T-cell (primary cell): ENCODE measurements around the gene SUSD1. TPM values are rescaled to one million over a fixed set of nuclear protein-coding genes. Genes with fewer than 3 reads are reported as not detected.

Source experiments
- ATAC-seq, 4 experiments: fragments of 200-7000 bp in 3 of 4; fragments of 150-1000 bp in 1 of 4; cut with Tn5 transposase; replicated peaks in 1 of 4; 1 replicate in 3 of 4; 2 replicates in 1 of 4; pipeline ENCODE4 v1.10.0; 2021; ENCODE audit warnings: moderate library complexity in 3 of 4, mild to moderate bottlenecking in 2 of 4, moderate number of reproducible peaks in 1 of 4
- CTCF ChIA-PET, 2 donors: fragments of 300-600 bp; sonication (Branson Sonifier 250); formaldehyde crosslinking; loops; one replicate each; lab custom pipeline; 2022; ENCODE audit warnings: antibody characterized with exemption in 2 of 2; lab: Charles Lee
- POLR2A ChIA-PET, 2 donors: fragments of 300-600 bp; sonication (Branson Sonifier 250); formaldehyde crosslinking; loops; one replicate each; lab custom pipeline; 2022; ENCODE audit warnings: antibody characterized with exemption in 2 of 2; lab: Charles Lee
- DNase-seq, 35 experiments: peaks; one replicate each; pipeline versions ENCODE4 v3.0.0 to v3.0.0-alpha.2; 2013 to 2023
- H3K27ac ChIP-seq: one replicate; pipeline ENCODE4 v1.5.1; 2013; ENCODE audit warnings: low read length
- H3K27me3 ChIP-seq, 2 experiments: replicated peaks in 1 of 2; 1 replicate in 1 of 2; 2 replicates in 1 of 2; pipeline versions ENCODE4 v1.6.1 to v1.7.0; 2013; ENCODE audit warnings: low read length in 1 of 2, mixed read lengths in 1 of 2; ENCODE audit not compliant: control insufficient read depth in 2 of 2, insufficient read depth in 2 of 2; ENCODE audit errors: extremely low read depth in 1 of 2
- H3K36me3 ChIP-seq, 2 donors: 1 replicate in 1 of 2; 2 replicates in 1 of 2; pipeline versions ENCODE4 v1.6.1 to v1.7.0; 2013; ENCODE audit warnings: low read length in 1 of 2; ENCODE audit not compliant: control insufficient read depth in 2 of 2, insufficient read depth in 1 of 2; ENCODE audit errors: extremely low read depth in 1 of 2
- H3K4me1 ChIP-seq, 2 experiments: 1 replicate in 1 of 2; 2 replicates in 1 of 2; pipeline versions ENCODE4 v1.6.1 to v1.7.0; 2013; ENCODE audit warnings: low read length in 2 of 2, mixed read lengths in 1 of 2; ENCODE audit not compliant: insufficient read depth in 2 of 2, control insufficient read depth in 1 of 2; ENCODE audit errors: extremely low read depth in 1 of 2
- H3K4me3 ChIP-seq, 2 donors: 1 replicate in 1 of 2; 2 replicates in 1 of 2; pipeline versions ENCODE4 v1.5.1 to v1.7.0; 2013; ENCODE audit warnings: mild to moderate bottlenecking in 2 of 2, low read length in 1 of 2, moderate library complexity in 1 of 2; ENCODE audit not compliant: control insufficient read depth in 1 of 2; ENCODE audit errors: extremely low read depth in 1 of 2
- H3K9me3 ChIP-seq: 2 replicates; pipeline ENCODE4 v1.7.0; 2013
- H3K27ac Mint-ChIP-seq, 2 donors: one replicate each; pipeline ENCODE4 v1.8.0; 2020 to 2021; ENCODE audit warnings: mild to moderate bottlenecking in 2 of 2, mixed read lengths in 2 of 2
- H3K27me3 Mint-ChIP-seq, 2 donors: one replicate each; pipeline ENCODE4 v1.8.0; 2021 to 2022; ENCODE audit warnings: mixed read lengths in 2 of 2
- H3K36me3 Mint-ChIP-seq: one replicate; pipeline ENCODE4 v1.8.0; 2021; ENCODE audit warnings: mixed read lengths
- H3K4me1 Mint-ChIP-seq, 3 donors: one replicate each; pipeline ENCODE4 v1.8.0; 2020 to 2022; ENCODE audit warnings: mixed read lengths in 3 of 3, mild to moderate bottlenecking in 1 of 3
- H3K4me3 Mint-ChIP-seq, 3 donors: one replicate each; pipeline ENCODE4 v1.8.0; 2020 to 2022; ENCODE audit warnings: mild to moderate bottlenecking in 3 of 3, mixed read lengths in 3 of 3, moderate library complexity in 3 of 3
- H3K9me3 Mint-ChIP-seq, 3 donors: one replicate each; pipeline ENCODE4 v1.8.0; 2020 to 2022; ENCODE audit warnings: mixed read lengths in 3 of 3
- WGBS: methylation state at CpG from one replicate; pipeline ENCODE4 v1.1.5; 2013; ENCODE audit warnings: missing lambda C conversion rate; ENCODE audit not compliant: insufficient coverage; 5-methylcytosine and 5-hydroxymethylcytosine counted together
- total RNA-seq, 35 experiments: library from RNA in 6 of 35; stranded (reverse) in 6 of 35; fragments of 120-200 nt in 1 of 35; gene quantifications; one replicate each; pipeline versions ENCODE4 v1.2.1 to v1.2.4 and lab custom pipeline; 2013 to 2026

SUSD1 gene
- total RNA-seq, 5 donors from 2014 or later (not counting 1 experiment from before 2014, with no cell fraction given), result 5.6 to 17.5 (median 7.9) TPM

GRCh38 chr9:112049811-112050516 is 125.1 kb downstream of the SUSD1 start:
- Mint-ChIP-seq H3K4me3 (no peak overlapping the region), H3K4me1 (peaks cover 8 to 10% (median 9%) of the 10 kb centered on the region in 3 donors)
- POLR2A ChIA-PET, result interaction anchor here in 1 of 2 donors (0.6 kb wide), 1 partner anchor 680 kb away, joined by 3 read pairs; no protein-coding TSS in a partner anchor

DNA sequence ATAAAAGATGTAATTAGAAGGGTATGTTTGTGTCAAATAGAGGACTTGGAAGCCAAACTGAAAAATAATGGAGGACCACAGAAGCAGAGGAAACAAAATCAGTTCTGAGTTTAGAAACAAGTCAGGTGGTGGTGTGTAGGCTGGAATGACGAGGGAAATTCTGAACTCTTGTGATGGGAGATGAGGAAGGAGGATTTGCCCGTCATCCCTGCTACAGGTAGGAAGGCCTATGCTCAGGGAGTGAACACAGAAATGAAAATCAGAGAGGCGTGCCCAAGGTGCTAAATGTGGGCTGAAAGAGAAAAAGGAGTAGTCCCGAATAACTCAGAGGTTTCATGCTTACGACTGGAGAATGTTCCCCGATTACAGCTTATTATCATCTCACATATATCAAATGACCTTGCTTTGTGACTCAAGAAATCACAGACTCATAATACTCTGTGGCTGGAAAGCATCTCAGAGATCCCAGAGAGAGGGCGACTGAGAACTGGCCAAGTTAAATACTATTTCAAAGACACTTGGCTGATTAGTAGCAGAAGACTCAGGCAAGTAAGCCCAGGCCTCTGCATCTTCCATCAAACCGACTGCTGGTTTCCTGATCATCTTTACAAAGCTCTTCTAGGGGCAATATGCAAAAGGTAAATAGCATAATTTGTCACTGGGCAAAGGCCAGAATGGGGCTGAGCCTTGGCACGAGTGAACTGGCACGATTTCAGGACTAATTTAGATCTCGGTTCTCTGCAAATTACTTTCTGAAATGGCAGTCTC is 126.0 kb downstream of the SUSD1 start:
- H3K4me1 Mint-ChIP-seq, result peaks cover 8 to 10% (median 9%) of the 10 kb centered on the region in 3 donors
- Histone ChIP-seq H3K36me3 (peaks cover 0 to 3% of the 10 kb centered on the region in 2 donors), H3K4me1 (no peaks in the 10 kb centered on the region), H3K27ac (no peak overlapping the region), H3K27me3 (no peaks in the 10 kb centered on the region), H3K9me3 (no peaks in the 10 kb centered on the region), H3K4me3 (no peak overlapping the region)
- WGBS, result 88% methylated on average over 5 of the region's 11 CpGs
- POLR2A ChIA-PET, result no interaction called here
- peaks cover 51% of the 10 kb centered on the region for H3K36me3 Mint-ChIP-seq
- CTCF ChIA-PET, result no interaction called here
- peaks cover 9 to 19% (median 14%) of the 10 kb centered on the region in 3 donors for H3K9me3 Mint-ChIP-seq
- ATAC-seq (no peak), DNase-seq (no peak)
- no peak overlapping the region for H3K27ac Mint-ChIP-seq
- H3K27me3 Mint-ChIP-seq, result peaks cover 0 to 6% of the 10 kb centered on the region in 2 donors
- H3K4me3 Mint-ChIP-seq, result no peak overlapping the region

More at GRCh38 chr9:112049811-112050516, 125.1 kb downstream of the SUSD1 start:
- CTCF ChIA-PET, result no interaction called here
- DNase-seq, result no peak
- Histone ChIP-seq H3K4me3 (no peak overlapping the region), H3K9me3 (no peaks in the 10 kb centered on the region), H3K27me3 (no peaks in the 10 kb centered on the region), H3K4me1 (no peaks in the 10 kb centered on the region), H3K27ac (no peak overlapping the region), H3K36me3 (peaks cover 0 to 3% of the 10 kb centered on the region in 2 donors)
- H3K9me3 Mint-ChIP-seq, result peaks cover 9 to 19% (median 14%) of the 10 kb centered on the region in 3 donors
- peaks cover 0 to 6% of the 10 kb centered on the region in 2 donors for H3K27me3 Mint-ChIP-seq
- WGBS, result 100% methylated on average over 1 of the region's 4 CpGs
- no peak overlapping the region for H3K27ac Mint-ChIP-seq
- no peak for ATAC-seq
- peaks cover 51% of the 10 kb centered on the region for H3K36me3 Mint-ChIP-seq

GRCh38 chr9:112047538-112048066 is 127.5 kb downstream of the SUSD1 start:
- no peaks in the 10 kb centered on the region for H3K27me3 ChIP-seq
- H3K27ac ChIP-seq, result no peak overlapping the region
- DNase-seq (no peak), ATAC-seq (peak in 1 of 4 experiments; percentile 32)
- H3K36me3 ChIP-seq, result peaks cover 0 to 3% of the 10 kb centered on the region in 2 donors
- H3K4me1 ChIP-seq, result no peaks in the 10 kb centered on the region
- Mint-ChIP-seq H3K4me1 (peaks cover 8 to 10% (median 9%) of the 10 kb centered on the region in 3 donors), H3K9me3 (peaks cover 9 to 19% (median 14%) of the 10 kb centered on the region in 3 donors), H3K27ac (peak overlapping the region in 1 of 2 donors; percentile 73), H3K27me3 (peaks cover 0 to 6% of the 10 kb centered on the region in 2 donors), H3K4me3 (no peak overlapping the region), H3K36me3 (peaks cover 44% of the 10 kb centered on the region)
- no peak overlapping the region for H3K4me3 ChIP-seq
- CTCF ChIA-PET, result interaction anchor here (0.7 to 1.4 kb wide), 2 partner anchors 27 to 284 kb away, joined by 3 to 4 read pairs; no protein-coding TSS in a partner anchor
- H3K9me3 ChIP-seq, result no peaks in the 10 kb centered on the region
- POLR2A ChIA-PET, result no interaction called here

- DNase-seq (no peak), ATAC-seq (no peak)
- H3K27ac ChIP-seq, result no peak overlapping the region
- H3K9me3 ChIP-seq, result no peaks in the 10 kb centered on the region
- no peaks in the 10 kb centered on the region for H3K4me1 ChIP-seq
- Mint-ChIP-seq H3K4me3 (no peak overlapping the region), H3K36me3 (peaks cover 45% of the 10 kb centered on the region), H3K9me3 (peaks cover 9 to 19% (median 14%) of the 10 kb centered on the region in 3 donors), H3K27me3 (peaks cover 0 to 6% of the 10 kb centered on the region in 2 donors), H3K27ac (no peak overlapping the region), H3K4me1 (peaks cover 8 to 17% (median 15%) of the 10 kb centered on the region in 3 donors)
- H3K36me3 ChIP-seq, result no peaks in the 10 kb centered on the region
- H3K27me3 ChIP-seq, result peaks cover 0 to 7% of the 10 kb centered on the region in 2 experiments
- ChIA-PET CTCF (interaction anchor here in 1 of 2 donors (0.6 kb wide), 1 partner anchor 341 kb away, joined by 5 read pairs; no protein-coding TSS in a partner anchor), POLR2A (no interaction called here)
- H3K4me3 ChIP-seq, result no peak overlapping the region
These were observed 128.9 kb downstream of the SUSD1 start for GRCh38 chr9:112046181-112046580.

GRCh38 chr9:112044881-112045280 is 130.2 kb downstream of the SUSD1 start:
- H3K27ac Mint-ChIP-seq, result no peak overlapping the region
- H3K27me3 Mint-ChIP-seq, result peaks cover 0 to 6% of the 10 kb centered on the region in 2 donors
- POLR2A ChIA-PET, result no interaction called here

DNA sequence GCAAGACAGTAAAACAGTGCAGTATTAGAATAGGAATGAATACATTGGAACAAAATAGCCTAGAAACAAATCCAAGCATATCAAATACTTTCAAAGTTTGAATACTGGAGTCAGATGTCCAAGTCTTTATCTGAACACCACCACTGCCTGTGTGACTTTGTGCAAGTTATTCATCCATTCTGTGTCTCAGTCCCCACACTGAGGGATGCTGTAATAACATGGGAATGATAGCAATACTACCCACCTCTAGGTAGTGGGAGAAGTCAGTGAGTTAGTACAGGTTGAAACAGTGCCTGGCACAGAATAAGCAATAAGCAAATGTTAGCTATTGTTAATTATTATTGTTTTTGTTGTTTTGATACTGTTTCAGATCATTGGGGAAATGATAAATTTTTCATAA is 130.9 kb downstream of the SUSD1 start:
- H3K27me3 ChIP-seq, result peaks cover 2 to 12% of the 10 kb centered on the region in 2 experiments

More at GRCh38 chr9:112044881-112045280, 130.2 kb downstream of the SUSD1 start:
- Histone ChIP-seq H3K4me3 (no peak overlapping the region), H3K27me3 (peaks cover 2 to 10% of the 10 kb centered on the region in 2 experiments), H3K27ac (no peak overlapping the region), H3K9me3 (no peaks in the 10 kb centered on the region), H3K4me1 (no peaks in the 10 kb centered on the region), H3K36me3 (no peaks in the 10 kb centered on the region)
- DNase-seq (no peak), ATAC-seq (no peak)
- H3K36me3 Mint-ChIP-seq, result peaks cover 48% of the 10 kb centered on the region
- CTCF ChIA-PET, result interaction anchor here in 1 of 2 donors (0.6 kb wide), 1 partner anchor 167 kb away, joined by 6 read pairs; no protein-coding TSS in a partner anchor
- H3K4me3 Mint-ChIP-seq, result no peak overlapping the region
- WGBS, result no CpG with 5 or more reads among the region's 4 CpGs
- H3K9me3 Mint-ChIP-seq, result peaks cover 9 to 19% (median 14%) of the 10 kb centered on the region in 3 donors
- H3K4me1 Mint-ChIP-seq, result peaks cover 10 to 21% (median 16%) of the 10 kb centered on the region in 3 donors

More for the DNA sequence above, 130.9 kb downstream of the SUSD1 start:
- H3K9me3 Mint-ChIP-seq, result peaks cover 9 to 19% (median 14%) of the 10 kb centered on the region in 3 donors
- ChIA-PET CTCF (no interaction called here), POLR2A (no interaction called here)
- H3K27ac Mint-ChIP-seq, result no peak overlapping the region
- Histone ChIP-seq H3K4me3 (no peak overlapping the region), H3K27ac (no peak overlapping the region), H3K4me1 (peaks cover 0 to under 1% of the 10 kb centered on the region in 2 experiments), H3K9me3 (no peaks in the 10 kb centered on the region), H3K36me3 (no peaks in the 10 kb centered on the region)
- peaks cover 45% of the 10 kb centered on the region for H3K36me3 Mint-ChIP-seq
- no peak overlapping the region for H3K4me3 Mint-ChIP-seq
- peaks cover 15 to 23% (median 19%) of the 10 kb centered on the region in 3 donors for H3K4me1 Mint-ChIP-seq
- DNase-seq, result no peak
- H3K27me3 Mint-ChIP-seq, result peaks cover 0 to 6% of the 10 kb centered on the region in 2 donors
- ATAC-seq, result no peak
